PC-3 (cell line): ENCODE data around the gene RAPGEF3. TPM values are rescaled to one million over a fixed set of nuclear protein-coding genes. Genes with fewer than 3 reads are reported as not detected.
A peak's percentile ranks its signal among the peaks of the same experiment; 100 is the strongest.

Experiments
- ATAC-seq: fragments of 200-7000 bp; cut with Tn5 transposase; 2 replicates; pipeline ENCODE4 v1.9.1; 2020; ENCODE audit warnings: mild to moderate bottlenecking, moderate library complexity
- BruUV-seq: library from RNA; stranded (reverse); fragments of 400-500 nt; replicated peaks from 2 replicates; lab custom pipeline; 2021; lab: Mats Ljungman, UMichigan
- CTCF ChIA-PET: fragments of 300-600 bp; sonication (Branson Sonifier 250); formaldehyde crosslinking; loops from one replicate; lab custom pipeline; 2022; ENCODE audit warnings: antibody characterized with exemption; lab: Charles Lee
- POLR2A ChIA-PET: fragments of 300-600 bp; sonication (Branson Sonifier 250); formaldehyde crosslinking; loops from one replicate; lab custom pipeline; 2022; ENCODE audit warnings: antibody characterized with exemption; ENCODE audit not compliant: unreplicated experiment; lab: Charles Lee
- DNase-seq: peaks from one replicate; pipeline ENCODE4 v3.0.0-alpha.2; 2015
- H2AFZ ChIP-seq: fragments of 300-600 bp; sonication (generic); 2 replicates; pipeline ENCODE4 v1.6.0; 2016; ENCODE audit warnings: antibody characterized with exemption, low read length
- H3F3A ChIP-seq: fragments of 300-600 bp; sonication (generic); one replicate; pipeline ENCODE4 v1.6.0; 2017; ENCODE audit warnings: antibody characterized with exemption, low read length, control low read depth, mild to moderate bottlenecking; ENCODE audit not compliant: unreplicated experiment
- H3K27ac ChIP-seq: fragments of 300-600 bp; sonication (generic); 2 replicates; pipeline ENCODE4 v1.5.1; 2016; ENCODE audit warnings: mild to moderate bottlenecking, low read length
- H3K27me3 ChIP-seq: fragments of 300-600 bp; sonication (generic); 2 replicates; pipeline ENCODE4 v1.6.1; 2016; ENCODE audit warnings: low read length, mixed read lengths
- H3K36me3 ChIP-seq: fragments of 300-600 bp; sonication (generic); 2 replicates; pipeline ENCODE4 v1.6.1; 2016; ENCODE audit warnings: low read depth, mixed run types, low read length, mixed read lengths
- H3K4me1 ChIP-seq: fragments of 300-600 bp; sonication (generic); 2 replicates; pipeline ENCODE4 v1.5.1; 2016; ENCODE audit warnings: low read length; ENCODE audit not compliant: insufficient read depth
- H3K4me2 ChIP-seq: fragments of 300-600 bp; sonication (generic); 2 replicates; pipeline ENCODE4 v1.6.0; 2016; ENCODE audit warnings: low read length
- H3K4me3 ChIP-seq: fragments of 300-600 bp; sonication (generic); 2 replicates; pipeline ENCODE4 v1.5.1; 2016; ENCODE audit warnings: mild to moderate bottlenecking, low read length, mixed read lengths
- H3K79me2 ChIP-seq: fragments of 300-600 bp; sonication (generic); 2 replicates; pipeline ENCODE4 v1.6.1; 2017; ENCODE audit warnings: low read length, mixed read lengths
- H3K9ac ChIP-seq: fragments of 300-600 bp; sonication (generic); 2 replicates; pipeline ENCODE4 v1.6.0; 2016; ENCODE audit warnings: mild to moderate bottlenecking, low read length
- H3K9me2 ChIP-seq: fragments of 300-600 bp; sonication (generic); replicated peaks from 2 replicates; pipeline ENCODE4 v1.6.1; 2016; ENCODE audit warnings: mixed run types, low read length, mixed read lengths
- H3K9me3 ChIP-seq: fragments of 300-600 bp; sonication (generic); 2 replicates; pipeline ENCODE4 v1.6.1; 2016; ENCODE audit warnings: low read length, mixed read lengths
- H4K20me1 ChIP-seq: fragments of 300-600 bp; sonication (generic); 2 replicates; pipeline ENCODE4 v1.6.1; 2016; ENCODE audit warnings: low read length, mixed read lengths
- EZH2 ChIP-seq: fragments of 300-600 bp; sonication (generic); IDR thresholded peaks from one replicate; pipeline ENCODE4 v1.6.1; 2017; ENCODE audit warnings: antibody characterized with exemption, mild to moderate bottlenecking, low read length; ENCODE audit not compliant: unreplicated experiment
- EZH2phosphoT487 ChIP-seq: fragments of 300-600 bp; sonication (generic); IDR thresholded peaks from 2 replicates; pipeline ENCODE4 v1.6.1; 2018; ENCODE audit warnings: mild to moderate bottlenecking, antibody characterized with exemption, low read length, borderline replicate concordance
- intact Hi-C: fragments of 100-400 bp; cut with micrococcal nuclease; formaldehyde crosslinking; loops from 2 replicates; pipeline ENCODE4 v1.9.0; 2023
- total RNA-seq: library from RNA; depleted of rRNA; stranded (reverse); fragments of >200 nt; gene quantifications from 2 replicates; pipeline ENCODE4 v1.2.3, GENCODE V29; 2014
- TF ChIP-seq, protein P1 (sequence below): fragments of 300-600 bp; sonication (generic); conservative IDR thresholded peaks from 2 replicates; pipeline ENCODE4 v1.5.1; 2017; ENCODE audit warnings: antibody characterized with exemption, low read depth, mild to moderate bottlenecking, low read length

RAPGEF3 gene
- total RNA-seq, 1 experiment from 2014 or later, result 6.7 TPM

DNA sequence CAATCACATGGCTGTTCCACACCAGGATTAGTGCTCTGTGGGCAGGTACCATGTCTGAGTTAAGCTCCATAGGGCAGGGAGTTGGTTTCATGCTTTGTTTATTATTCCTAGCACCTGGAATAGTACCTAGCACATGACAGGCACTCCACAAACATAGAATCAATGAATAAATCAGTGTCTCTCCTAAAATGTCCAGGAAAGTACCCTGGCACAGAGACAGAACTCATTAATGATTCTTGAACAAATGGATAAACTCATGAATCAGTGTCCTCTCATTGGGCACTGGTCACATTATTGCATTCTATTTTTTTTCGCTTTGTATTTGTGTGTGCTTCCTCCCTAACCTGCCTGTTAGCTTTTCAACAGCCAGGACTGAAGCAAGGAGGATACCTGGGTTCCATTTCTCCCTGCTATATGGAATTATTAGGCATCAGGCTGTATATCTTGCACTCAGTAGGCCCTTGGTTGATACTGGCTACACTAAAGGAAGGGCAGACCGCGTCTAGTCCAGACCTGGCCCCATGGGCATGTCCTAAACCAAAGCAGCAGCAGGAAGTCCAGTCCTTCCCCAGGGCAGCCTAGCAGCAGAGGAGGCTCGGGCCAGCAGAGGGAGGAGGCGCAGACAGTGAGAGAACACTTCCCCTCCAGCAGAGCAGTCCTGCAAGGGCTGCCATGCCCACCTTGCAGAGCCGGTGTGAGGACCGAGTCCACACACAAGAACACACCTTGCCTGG is 42.7 kb upstream of the RAPGEF3 start:
- ChIA-PET CTCF (no interaction called here), POLR2A (interaction anchor here (0.7 kb wide), 1 partner anchor 255 kb away, joined by 4 read pairs; no protein-coding TSS in a partner anchor)
- no peak for TF ChIP-seq EZH2phosphoT487
- TF ChIP-seq EZH2, result no peak
- TF ChIP-seq, protein P1, sequence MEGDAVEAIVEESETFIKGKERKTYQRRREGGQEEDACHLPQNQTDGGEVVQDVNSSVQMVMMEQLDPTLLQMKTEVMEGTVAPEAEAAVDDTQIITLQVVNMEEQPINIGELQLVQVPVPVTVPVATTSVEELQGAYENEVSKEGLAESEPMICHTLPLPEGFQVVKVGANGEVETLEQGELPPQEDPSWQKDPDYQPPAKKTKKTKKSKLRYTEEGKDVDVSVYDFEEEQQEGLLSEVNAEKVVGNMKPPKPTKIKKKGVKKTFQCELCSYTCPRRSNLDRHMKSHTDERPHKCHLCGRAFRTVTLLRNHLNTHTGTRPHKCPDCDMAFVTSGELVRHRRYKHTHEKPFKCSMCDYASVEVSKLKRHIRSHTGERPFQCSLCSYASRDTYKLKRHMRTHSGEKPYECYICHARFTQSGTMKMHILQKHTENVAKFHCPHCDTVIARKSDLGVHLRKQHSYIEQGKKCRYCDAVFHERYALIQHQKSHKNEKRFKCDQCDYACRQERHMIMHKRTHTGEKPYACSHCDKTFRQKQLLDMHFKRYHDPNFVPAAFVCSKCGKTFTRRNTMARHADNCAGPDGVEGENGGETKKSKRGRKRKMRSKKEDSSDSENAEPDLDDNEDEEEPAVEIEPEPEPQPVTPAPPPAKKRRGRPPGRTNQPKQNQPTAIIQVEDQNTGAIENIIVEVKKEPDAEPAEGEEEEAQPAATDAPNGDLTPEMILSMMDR, result no peak
- Histone ChIP-seq H3K4me3 (no peak overlapping the region), H2AFZ (no peak overlapping the region), H3K9me2 (no peaks in the 10 kb centered on the region), H4K20me1 (peaks cover 12% of the 10 kb centered on the region; the same call in 1 of the 2 replicates), H3K79me2 (peaks cover 67% of the 10 kb centered on the region), H3K9me3 (no peaks in the 10 kb centered on the region), H3K36me3 (peaks cover 9% of the 10 kb centered on the region; the same call in 1 of the 2 replicates), H3K9ac (no peak overlapping the region), H3F3A (no peaks in the 10 kb centered on the region), H3K27me3 (no peaks in the 10 kb centered on the region), H3K27ac (no peak overlapping the region), H3K4me2 (no peak overlapping the region), H3K4me1 (no peaks in the 10 kb centered on the region)
- intact Hi-C loops, result no loop called here
- BruUV-seq, result no TSS peak
- ATAC-seq, result peak; percentile 41; the same call in 1 of the 2 replicates
- DNase-seq, result no peak

GRCh38 chr12:47800582-47800981 is 41.9 kb upstream of the RAPGEF3 start:
- Histone ChIP-seq H3F3A (no peaks in the 10 kb centered on the region), H3K79me2 (peaks cover 59% of the 10 kb centered on the region), H3K4me1 (no peaks in the 10 kb centered on the region), H3K36me3 (peaks cover 9% of the 10 kb centered on the region; the same call in 1 of the 2 replicates), H3K9me2 (no peaks in the 10 kb centered on the region), H3K4me3 (no peak overlapping the region), H3K9me3 (no peaks in the 10 kb centered on the region), H4K20me1 (peaks cover 12% of the 10 kb centered on the region; the same call in 1 of the 2 replicates), H3K27ac (no peak overlapping the region), H3K4me2 (no peak overlapping the region), H2AFZ (no peak overlapping the region), H3K27me3 (no peaks in the 10 kb centered on the region), H3K9ac (no peak overlapping the region)
- no peak for DNase-seq
- ChIA-PET CTCF (no interaction called here), POLR2A (interaction anchor here (0.7 kb wide), 1 partner anchor 254 kb away, joined by 4 read pairs; no protein-coding TSS in a partner anchor)
- TF ChIP-seq EZH2phosphoT487, result no peak
- TF ChIP-seq, protein P1, result no peak
- TF ChIP-seq EZH2, result no peak
- intact Hi-C loops, result no loop called here
- no TSS peak for BruUV-seq
- no peak for ATAC-seq
